Left hindlimb (tissue), 1 donor: ENCODE results near the gene SLC10A3.

ENCODE experiments used
- DNase-seq: peaks from one replicate; pipeline ENCODE4 v3.0.0-alpha.2; 2018

The SLC10A3 gene

GRCh38 chrX:154481911-154482601 lies 8.4 kb downstream of the SLC10A3 start:
- DNase-seq = no peak

DNA sequence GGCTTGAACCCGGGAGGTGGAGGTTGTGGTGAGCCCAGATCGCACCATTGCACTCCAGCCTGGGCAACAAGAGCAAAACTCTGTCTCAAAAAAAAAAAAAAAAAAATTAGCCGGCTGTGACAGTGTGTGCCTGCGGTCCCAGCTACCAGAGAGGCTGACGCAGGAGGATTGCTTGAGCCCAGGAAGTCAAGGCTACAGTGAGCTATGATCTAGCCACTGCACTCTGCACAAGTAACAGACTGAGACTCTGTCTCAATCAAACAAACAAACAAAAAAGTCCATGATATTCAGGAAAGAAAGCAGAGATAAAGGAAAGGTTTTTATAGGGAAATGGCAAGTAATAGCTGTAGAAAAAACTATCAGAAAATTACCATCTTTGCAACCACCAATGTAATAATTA lies 9.2 kb downstream of the SLC10A3 start:
- DNase-seq = no peak

DNA sequence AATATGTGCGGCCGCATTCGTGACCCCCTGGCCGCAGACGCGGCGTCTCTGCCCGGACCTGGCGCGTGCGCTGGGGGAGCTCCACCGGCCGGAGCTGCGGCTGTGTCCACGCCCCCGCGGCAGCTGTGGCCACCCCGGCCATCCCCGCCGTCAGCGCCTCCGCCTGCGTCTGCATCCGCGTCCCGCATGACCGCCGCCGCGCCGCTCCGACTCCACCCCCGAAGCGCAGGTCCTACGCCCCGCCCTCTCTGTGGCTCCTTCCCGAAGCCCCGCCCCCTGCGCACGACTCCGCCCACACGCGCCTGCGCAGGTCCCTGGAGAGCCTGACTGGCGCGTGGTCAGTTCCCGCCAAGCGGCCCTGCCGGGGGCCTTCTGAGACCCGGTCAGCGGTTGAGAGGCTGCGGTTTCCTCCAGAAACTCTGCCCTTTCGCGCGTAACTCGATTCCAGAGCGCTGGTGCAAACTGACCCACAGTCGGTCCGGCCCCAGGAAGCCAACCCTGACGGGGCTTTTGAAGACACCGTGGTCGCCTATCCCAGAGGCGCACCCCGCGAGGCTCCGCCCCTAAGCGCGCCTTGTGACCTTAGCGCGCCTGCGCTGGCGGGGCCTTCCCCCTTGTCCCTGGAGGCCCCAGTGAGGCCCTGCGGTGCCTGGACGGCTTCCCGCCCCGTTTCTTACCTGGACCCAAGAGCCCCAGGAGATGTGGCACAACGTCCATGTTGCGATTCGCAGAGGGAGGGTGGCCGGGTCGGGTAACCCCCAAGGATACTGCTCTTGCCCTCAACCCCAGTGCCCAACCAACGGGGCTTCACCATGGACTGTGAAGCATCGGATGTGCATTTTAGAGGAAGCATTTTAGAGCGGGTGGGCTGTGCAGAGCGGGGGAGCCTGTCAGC lies 11.5 kb downstream of the SLC10A3 start, which contains the start of gene LAGE3:
Gene LAGE3, minus strand, starts transcription at position 554 of the 895 bp plus-strand sequence. Its CDS starts 366 bp downstream, at position 188.
- DNase-seq = peak; percentile 93

DNA sequence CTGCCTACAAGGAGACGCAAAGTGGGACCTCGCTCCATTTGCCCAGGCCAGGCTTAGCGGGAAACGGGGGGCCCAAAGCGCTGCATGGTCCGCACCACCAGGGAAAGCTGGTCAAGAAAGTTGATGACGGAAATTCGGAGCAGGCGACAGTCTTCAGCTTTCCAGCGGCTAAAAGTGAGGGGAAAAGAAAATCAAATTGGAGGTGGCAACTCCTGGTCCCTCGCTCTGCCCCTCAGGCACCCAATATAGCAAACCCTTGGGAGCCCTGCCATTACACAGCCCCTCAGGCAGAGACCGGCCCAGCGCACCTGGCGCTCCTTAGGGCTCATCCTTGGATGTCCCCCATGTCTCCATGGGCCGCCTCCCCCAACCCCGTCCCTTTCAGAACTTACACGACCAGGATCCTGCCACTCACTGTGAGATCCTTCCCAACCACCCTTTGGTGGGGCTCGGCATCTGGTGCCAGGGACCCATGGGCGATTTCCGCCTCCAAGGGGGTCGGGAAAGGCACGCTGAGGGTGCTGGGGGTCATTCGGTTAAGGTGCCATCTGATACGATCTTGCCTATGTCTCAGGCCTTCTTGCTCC lies 12.4 kb downstream of the SLC10A3 start:
- DNase-seq = no peak

DNA sequence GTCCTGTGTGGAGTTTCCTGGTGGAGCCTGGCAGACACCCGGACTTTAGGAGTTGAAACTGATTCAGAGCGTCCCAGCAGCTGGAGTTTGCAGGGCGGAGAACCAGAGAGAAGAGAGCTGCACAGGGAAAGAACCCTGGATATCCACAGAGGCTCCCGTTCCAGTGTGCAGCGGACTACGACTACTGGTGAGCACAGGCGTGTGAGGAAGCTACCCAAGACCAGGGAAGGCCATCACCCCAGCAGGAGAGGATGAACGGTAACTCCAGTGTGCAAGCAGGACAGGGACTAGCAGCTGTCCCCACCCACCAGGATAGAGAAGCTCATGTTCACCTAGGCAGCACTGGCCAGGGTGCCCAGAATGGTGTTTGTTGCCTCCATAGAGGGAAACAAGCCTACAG lies 13.6 kb downstream of the SLC10A3 start:
- no peak for DNase-seq

- no peak for DNase-seq
These were observed 16.7 kb downstream of the SLC10A3 start for GRCh38 chrX:154473683-154474082.

GRCh38 chrX:154472685-154473632 lies 17.5 kb downstream of the SLC10A3 start:
- DNase-seq = no peak

- no peak for DNase-seq
These were observed 18.4 kb downstream of the SLC10A3 start for GRCh38 chrX:154471839-154472684.

DNA sequence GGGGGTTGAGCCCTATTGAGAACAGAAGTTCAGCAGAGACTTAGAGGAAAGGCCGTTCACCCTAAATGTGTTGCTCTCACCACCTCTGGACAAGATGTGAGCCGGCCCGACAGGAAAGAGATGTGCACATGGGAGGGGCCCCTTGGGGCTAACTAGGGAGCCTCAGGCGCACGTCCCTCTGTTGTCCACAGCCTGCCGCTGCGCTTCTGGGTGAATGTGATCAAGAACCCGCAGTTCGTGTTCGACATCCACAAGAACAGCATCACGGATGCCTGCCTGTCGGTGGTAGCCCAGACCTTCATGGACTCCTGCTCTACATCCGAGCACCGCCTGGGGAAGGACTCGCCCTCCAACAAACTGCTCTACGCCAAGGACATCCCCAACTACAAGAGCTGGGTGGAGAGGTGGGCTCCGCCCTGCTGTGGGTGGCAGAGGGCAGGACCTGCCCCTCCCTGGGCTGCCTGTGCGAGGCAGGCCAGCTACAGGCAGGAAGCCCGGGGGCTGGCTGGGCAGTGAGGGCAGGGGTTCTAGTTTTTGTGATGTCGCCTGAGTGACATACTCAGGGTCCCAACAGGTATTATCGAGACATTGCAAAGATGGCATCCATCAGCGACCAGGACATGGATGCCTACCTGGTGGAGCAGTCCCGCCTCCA lies 19.4 kb downstream of the SLC10A3 start:
- no peak for DNase-seq

DNA sequence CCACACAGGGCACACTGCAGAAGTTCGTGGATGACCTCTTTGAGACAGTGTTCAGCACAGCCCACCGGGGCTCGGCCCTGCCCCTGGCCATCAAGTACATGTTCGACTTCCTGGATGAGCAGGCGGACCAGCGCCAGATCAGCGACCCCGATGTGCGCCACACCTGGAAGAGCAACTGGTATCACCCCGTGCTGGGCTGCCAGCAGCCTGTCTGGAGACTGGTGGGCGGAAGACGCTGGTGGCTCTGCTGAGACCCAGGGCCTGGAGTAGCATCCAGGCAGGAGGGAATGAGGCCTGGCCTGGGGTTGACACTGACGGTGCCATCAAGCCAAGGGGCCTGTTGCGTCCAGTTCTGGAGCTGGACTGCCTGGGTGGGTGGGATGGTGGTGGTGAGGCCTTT lies 20.0 kb downstream of the SLC10A3 start:
- DNase-seq = peak; percentile 4

- peak; percentile 4 for DNase-seq
These were observed 20.5 kb downstream of the SLC10A3 start for GRCh38 chrX:154469880-154470279.

- peak; percentile 10 for DNase-seq
These were observed 21.3 kb downstream of the SLC10A3 start for GRCh38 chrX:154469114-154469513.

- DNase-seq = peak; percentile 17
These were observed 22.2 kb downstream of the SLC10A3 start for GRCh38 chrX:154468217-154468616.

DNA sequence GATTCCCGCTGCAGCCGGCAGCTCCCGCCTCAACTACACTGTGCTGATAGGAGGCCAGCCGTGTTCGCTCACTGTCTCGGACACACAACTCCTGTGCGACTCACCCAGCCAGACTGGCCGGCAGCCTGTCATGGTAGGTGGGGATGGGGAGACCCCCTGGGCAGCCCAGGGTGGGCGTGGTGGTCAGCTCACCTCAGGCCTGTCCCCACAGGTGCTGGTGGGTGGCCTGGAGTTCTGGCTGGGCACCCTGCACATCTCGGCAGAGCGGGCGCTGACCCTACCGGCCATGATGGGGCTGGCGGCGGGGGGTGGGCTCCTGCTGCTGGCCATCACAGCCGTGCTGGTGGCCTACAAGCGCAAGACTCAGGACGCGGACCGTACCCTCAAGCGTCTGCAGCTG lies 22.9 kb downstream of the SLC10A3 start:
- DNase-seq = peak; percentile 7

DNA sequence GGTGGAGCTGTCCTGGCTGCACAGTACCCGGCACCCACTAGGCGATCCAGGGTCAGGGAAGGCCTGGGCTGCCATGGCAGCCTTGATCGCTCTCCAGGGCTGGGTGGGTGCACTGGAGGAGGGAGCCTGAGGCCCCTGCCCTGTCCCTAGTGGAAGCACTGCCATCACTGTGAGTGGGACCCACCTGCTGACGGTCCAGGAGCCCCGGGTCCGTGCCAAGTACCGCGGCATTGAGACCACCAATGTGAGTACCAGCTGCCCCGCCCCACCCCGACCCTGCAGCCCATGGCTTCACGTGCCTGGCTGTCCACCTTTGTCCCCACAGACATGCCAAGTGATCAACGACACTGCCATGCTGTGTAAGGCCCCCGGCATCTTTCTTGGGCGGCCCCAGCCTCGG lies 23.5 kb downstream of the SLC10A3 start:
- DNase-seq = peak; percentile 25

DNA sequence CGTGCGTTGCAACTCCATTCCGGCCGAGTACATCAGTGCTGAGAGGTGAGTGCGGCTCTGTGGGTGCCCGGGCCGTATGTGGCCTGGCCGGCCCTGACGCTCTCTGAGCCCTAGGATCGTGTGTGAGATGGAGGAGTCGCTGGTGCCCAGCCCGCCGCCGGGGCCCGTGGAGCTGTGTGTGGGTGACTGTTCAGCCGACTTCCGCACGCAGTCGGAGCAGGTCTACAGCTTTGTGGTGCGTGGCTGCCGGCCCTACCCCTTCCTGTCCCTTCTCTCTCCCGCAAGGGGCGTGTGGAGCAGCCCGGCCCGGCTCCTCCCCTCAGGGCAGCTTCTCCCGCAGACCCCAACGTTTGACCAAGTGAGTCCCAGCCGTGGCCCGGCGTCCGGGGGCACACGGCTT lies 24.4 kb downstream of the SLC10A3 start:
- DNase-seq = peak; percentile 7

DNA sequence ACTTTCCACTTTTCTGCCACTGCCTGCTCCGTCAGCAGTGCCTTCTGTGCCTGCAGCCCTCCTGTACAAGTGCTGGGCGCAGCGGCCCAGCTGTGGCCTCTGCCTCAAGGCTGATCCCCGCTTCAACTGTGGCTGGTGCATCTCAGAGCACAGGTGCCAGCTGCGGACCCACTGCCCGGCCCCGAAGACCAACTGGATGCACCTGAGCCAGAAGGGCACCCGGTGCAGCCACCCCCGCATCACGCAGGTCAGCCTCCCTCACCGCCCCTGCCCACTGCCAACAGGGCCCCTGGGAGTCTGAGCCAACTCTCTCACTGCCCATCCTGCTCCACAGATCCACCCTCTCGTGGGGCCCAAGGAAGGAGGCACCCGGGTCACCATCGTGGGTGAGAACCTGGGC lies 24.8 kb downstream of the SLC10A3 start:
- peak; percentile 4 for DNase-seq

GRCh38 chrX:154464806-154465365 lies 25.5 kb downstream of the SLC10A3 start:
- DNase-seq = no peak

GRCh38 chrX:154463611-154464220 lies 26.7 kb downstream of the SLC10A3 start:
- DNase-seq = no peak

- no peak for DNase-seq
These were observed 28.0 kb downstream of the SLC10A3 start for GRCh38 chrX:154462396-154462795.
